ENCODE measurements around the gene WNT11.

WNT11 gene

GRCh38 chr11:76234021-76234415 is 27.7 kb upstream of the WNT11 start:
- H3K36me3 Mint-ChIP-seq (ENCODE audit: low read depth): no peaks in the 10 kb centered on the region
- peak overlapping the region in 1 of 3 experiments; percentile 39 for H3K27ac Mint-ChIP-seq
- no peaks in the 10 kb centered on the region for H3K9me3 Mint-ChIP-seq
- TF ChIP-seq CTCF (IDR thresholded peaks at IDR 0.05; ENCODE audit: unreplicated experiment in 3 of 3): no peak
- H3K27me3 Mint-ChIP-seq (ENCODE audit: low read depth): peaks cover 34% of the 10 kb centered on the region
- peaks cover 8% of the 10 kb centered on the region for H3K4me1 Mint-ChIP-seq
- peak overlapping the region; percentile 90 to 99 (median 96) for H3K4me3 Mint-ChIP-seq

- H3K4me3 Mint-ChIP-seq: peak overlapping the region; percentile 90 to 99 (median 96)
- H3K4me1 Mint-ChIP-seq: peaks cover 8% of the 10 kb centered on the region
- peak overlapping the region in 1 of 3 experiments; percentile 37 for H3K27ac Mint-ChIP-seq
- H3K36me3 Mint-ChIP-seq (ENCODE audit: low read depth): no peaks in the 10 kb centered on the region
- peaks cover 37% of the 10 kb centered on the region for H3K27me3 Mint-ChIP-seq (ENCODE audit: low read depth)
- H3K9me3 Mint-ChIP-seq: no peaks in the 10 kb centered on the region
- no peak for TF ChIP-seq CTCF (IDR thresholded peaks at IDR 0.05; ENCODE audit: unreplicated experiment in 3 of 3)
Measured at GRCh38 chr11:76233196-76233921, 27.1 kb upstream of the WNT11 start.

- Mint-ChIP-seq H3K27me3 (ENCODE audit: low read depth) (peaks cover 47% of the 10 kb centered on the region), H3K4me3 (peak overlapping the region; percentile 52 to 64 (median 55)), H3K36me3 (ENCODE audit: low read depth) (no peaks in the 10 kb centered on the region), H3K27ac (peak overlapping the region; percentile 31 to 73 (median 43)), H3K9me3 (no peaks in the 10 kb centered on the region), H3K4me1 (peaks cover 8% of the 10 kb centered on the region)
- no peak for TF ChIP-seq CTCF (IDR thresholded peaks at IDR 0.05; ENCODE audit: unreplicated experiment in 3 of 3)
Measured at GRCh38 chr11:76232026-76232665, 25.8 kb upstream of the WNT11 start.

GRCh38 chr11:76231121-76231738 is 24.9 kb upstream of the WNT11 start:
- H3K4me1 Mint-ChIP-seq: peaks cover 8% of the 10 kb centered on the region
- TF ChIP-seq CTCF (IDR thresholded peaks at IDR 0.05; ENCODE audit: unreplicated experiment in 3 of 3): no peak
- H3K27ac Mint-ChIP-seq: peak overlapping the region in 2 of 3 experiments; percentile 22 to 73
- H3K4me3 Mint-ChIP-seq: peak overlapping the region in 1 of 3 experiments; percentile 55
- no peaks in the 10 kb centered on the region for H3K36me3 Mint-ChIP-seq (ENCODE audit: low read depth)
- peaks cover 46% of the 10 kb centered on the region for H3K27me3 Mint-ChIP-seq (ENCODE audit: low read depth)
- H3K9me3 Mint-ChIP-seq: no peaks in the 10 kb centered on the region

- Mint-ChIP-seq H3K27ac (no peak overlapping the region), H3K4me1 (peaks cover 8% of the 10 kb centered on the region)
- TF ChIP-seq CTCF (IDR thresholded peaks at IDR 0.05; ENCODE audit: unreplicated experiment in 3 of 3): no peak
Measured at GRCh38 chr11:76230392-76230791, 24.1 kb upstream of the WNT11 start.

More at GRCh38 chr11:76230392-76230791, 24.1 kb upstream of the WNT11 start:
- peaks cover 49% of the 10 kb centered on the region for H3K27me3 Mint-ChIP-seq (ENCODE audit: low read depth)
- H3K9me3 Mint-ChIP-seq: no peaks in the 10 kb centered on the region
- H3K4me3 Mint-ChIP-seq: peak overlapping the region in 2 of 3 experiments; percentile 9 to 53
- no peaks in the 10 kb centered on the region for H3K36me3 Mint-ChIP-seq (ENCODE audit: low read depth)

All from nephron (organoid).